ENCODE measurements around the gene MACF1.

The MACF1 gene

DNA sequence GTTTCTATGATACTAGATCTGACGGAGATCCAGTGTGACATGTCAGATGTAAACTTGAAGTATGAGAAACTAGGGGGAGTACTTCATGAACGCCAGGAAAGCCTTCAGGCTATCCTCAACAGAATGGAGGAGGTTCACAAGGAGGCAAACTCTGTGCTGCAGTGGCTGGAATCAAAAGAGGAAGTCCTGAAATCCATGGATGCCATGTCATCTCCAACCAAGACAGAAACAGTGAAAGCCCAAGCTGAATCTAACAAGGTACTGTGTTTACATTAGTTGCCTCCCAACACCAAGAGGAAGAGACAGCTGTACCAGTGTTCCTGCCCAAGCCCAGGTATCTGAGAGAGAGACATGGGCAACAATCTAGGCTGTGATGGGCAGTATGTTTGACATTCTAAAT, 174.7 kb downstream of the MACF1 start:
- Mint-ChIP-seq H3K36me3 (ENCODE audit: low read depth) (peaks cover 48% of the 10 kb centered on the region), H3K27me3 (no peaks in the 10 kb centered on the region)

DNA sequence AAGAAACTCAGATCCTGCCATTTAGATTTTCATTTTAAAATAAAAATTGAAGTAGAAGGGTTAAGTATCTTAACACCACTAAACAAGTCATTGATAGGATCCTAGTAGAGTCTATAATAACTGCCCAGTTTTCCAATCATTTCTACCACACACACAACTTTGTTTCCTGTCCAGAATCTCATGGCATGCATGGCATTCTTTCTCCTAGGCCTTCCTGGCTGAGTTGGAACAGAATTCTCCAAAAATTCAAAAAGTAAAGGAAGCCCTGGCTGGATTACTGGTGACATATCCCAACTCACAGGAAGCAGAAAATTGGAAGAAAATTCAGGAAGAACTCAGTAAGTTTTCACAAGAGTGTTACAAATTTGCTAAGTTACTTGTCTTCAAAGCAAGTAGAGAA, 175.5 kb downstream of the MACF1 start:
- H3K27ac Mint-ChIP-seq = no peak overlapping the region
- H3K4me1 Mint-ChIP-seq (ENCODE audit: low read depth) = no peaks in the 10 kb centered on the region
- H3K4me3 Mint-ChIP-seq = no peak overlapping the region
- no peaks in the 10 kb centered on the region for H3K9me3 Mint-ChIP-seq
- H3K27me3 Mint-ChIP-seq = no peaks in the 10 kb centered on the region
- peaks cover 50% of the 10 kb centered on the region for H3K36me3 Mint-ChIP-seq (ENCODE audit: low read depth)

More for the DNA sequence above, 174.7 kb downstream of the MACF1 start:
- Mint-ChIP-seq H3K4me1 (ENCODE audit: low read depth) (no peaks in the 10 kb centered on the region), H3K4me3 (no peak overlapping the region), H3K9me3 (no peaks in the 10 kb centered on the region), H3K27ac (no peak overlapping the region)

GRCh38 chr1:39381839-39382238, 177.3 kb downstream of the MACF1 start:
- peaks cover 57% of the 10 kb centered on the region for H3K36me3 Mint-ChIP-seq (ENCODE audit: low read depth)
- H3K27me3 Mint-ChIP-seq = no peaks in the 10 kb centered on the region
- no peak overlapping the region for H3K27ac Mint-ChIP-seq
- no peaks in the 10 kb centered on the region for H3K9me3 Mint-ChIP-seq
- no peaks in the 10 kb centered on the region for H3K4me1 Mint-ChIP-seq (ENCODE audit: low read depth)
- H3K4me3 Mint-ChIP-seq = no peak overlapping the region

DNA sequence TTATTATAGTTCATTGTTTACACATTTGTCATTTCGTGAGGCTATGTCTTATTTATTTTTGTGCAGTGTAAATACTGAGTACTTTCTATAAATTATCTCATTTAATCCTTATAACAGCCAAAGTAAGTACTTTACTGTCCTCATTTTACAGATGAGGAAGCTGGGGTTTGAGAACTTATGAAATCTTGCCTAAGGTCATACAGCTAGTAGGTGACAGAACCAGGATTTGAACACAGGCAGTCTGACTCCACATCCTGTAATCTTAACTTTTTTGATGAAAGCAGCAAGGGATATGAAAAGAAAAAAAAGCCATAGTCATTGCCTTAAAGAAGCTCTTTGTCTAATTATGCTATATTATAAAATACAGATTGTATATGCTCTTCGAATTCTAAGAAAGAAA, 179.8 kb downstream of the MACF1 start:
- Mint-ChIP-seq H3K4me3 (no peak overlapping the region), H3K27me3 (no peaks in the 10 kb centered on the region), H3K4me1 (ENCODE audit: low read depth) (no peaks in the 10 kb centered on the region), H3K27ac (no peak overlapping the region), H3K36me3 (ENCODE audit: low read depth) (peaks cover 60% of the 10 kb centered on the region), H3K9me3 (no peaks in the 10 kb centered on the region)

DNA sequence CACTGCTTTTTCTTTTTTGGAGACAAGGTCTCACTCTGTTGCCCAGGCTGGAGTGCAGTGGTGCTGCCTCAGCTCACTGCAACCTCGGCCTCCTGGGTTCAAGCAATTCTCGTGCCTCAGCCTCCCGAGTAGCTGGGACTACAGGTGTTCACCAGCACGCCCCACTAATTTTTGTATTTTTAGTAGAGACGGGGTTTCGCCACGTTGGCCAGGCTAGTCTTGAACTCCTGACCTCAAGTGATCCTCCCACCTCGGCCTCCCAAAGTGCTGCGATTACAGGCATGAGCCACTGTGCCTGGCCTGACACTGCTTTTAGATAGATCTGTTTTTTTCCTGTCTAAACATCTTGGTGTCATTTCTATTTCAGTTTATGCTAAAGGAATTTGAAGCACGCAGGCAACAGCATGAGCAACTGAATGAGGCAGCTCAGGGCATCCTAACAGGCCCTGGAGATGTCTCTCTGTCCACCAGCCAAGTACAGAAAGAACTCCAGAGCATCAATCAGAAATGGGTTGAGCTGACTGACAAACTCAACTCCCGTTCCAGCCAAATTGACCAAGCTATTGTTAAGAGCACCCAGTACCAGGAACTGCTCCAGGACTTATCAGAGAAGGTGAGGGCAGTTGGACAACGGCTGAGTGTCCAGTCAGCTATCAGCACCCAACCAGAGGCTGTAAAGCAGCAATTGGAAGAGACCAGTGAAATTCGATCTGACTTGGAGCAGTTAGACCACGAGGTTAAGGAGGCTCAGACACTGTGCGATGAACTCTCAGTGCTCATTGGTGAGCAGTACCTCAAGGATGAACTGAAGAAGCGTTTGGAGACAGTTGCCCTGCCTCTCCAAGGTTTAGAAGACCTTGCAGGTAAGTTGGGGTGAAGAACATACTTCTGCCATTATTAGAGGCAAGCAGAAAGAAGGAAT, 180.8 kb downstream of the MACF1 start:
- peaks cover 53% of the 10 kb centered on the region for H3K36me3 Mint-ChIP-seq (ENCODE audit: low read depth)
- no peaks in the 10 kb centered on the region for H3K9me3 Mint-ChIP-seq
- H3K4me1 Mint-ChIP-seq (ENCODE audit: low read depth) = no peaks in the 10 kb centered on the region
- no peak overlapping the region for H3K4me3 Mint-ChIP-seq
- H3K27ac Mint-ChIP-seq = peak overlapping the region; percentile 5
- H3K27me3 Mint-ChIP-seq = no peaks in the 10 kb centered on the region

DNA sequence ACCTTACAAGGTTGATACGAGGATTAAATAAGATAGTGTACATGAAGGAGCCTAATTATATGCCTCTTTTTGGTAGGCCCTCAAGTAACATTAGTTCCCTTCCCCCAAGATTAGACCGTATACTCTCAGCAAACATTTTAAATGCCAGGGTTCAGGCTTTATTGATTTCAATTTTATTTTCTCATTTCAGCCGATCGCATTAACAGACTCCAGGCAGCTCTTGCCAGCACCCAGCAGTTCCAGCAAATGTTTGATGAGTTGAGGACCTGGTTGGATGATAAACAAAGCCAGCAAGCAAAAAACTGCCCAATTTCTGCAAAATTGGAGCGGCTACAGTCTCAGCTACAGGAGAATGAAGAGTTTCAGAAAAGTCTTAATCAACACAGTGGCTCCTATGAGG, 182.5 kb downstream of the MACF1 start:
- no peaks in the 10 kb centered on the region for H3K27me3 Mint-ChIP-seq
- H3K36me3 Mint-ChIP-seq (ENCODE audit: low read depth) = peaks cover 61% of the 10 kb centered on the region
- H3K4me1 Mint-ChIP-seq (ENCODE audit: low read depth) = peaks cover 10% of the 10 kb centered on the region
- H3K27ac Mint-ChIP-seq = no peak overlapping the region
- no peak overlapping the region for H3K4me3 Mint-ChIP-seq
- no peaks in the 10 kb centered on the region for H3K9me3 Mint-ChIP-seq

GRCh38 chr1:39387452-39387851, 183.0 kb downstream of the MACF1 start:
- Mint-ChIP-seq H3K9me3 (no peaks in the 10 kb centered on the region), H3K4me1 (ENCODE audit: low read depth) (peaks cover 15% of the 10 kb centered on the region), H3K27ac (no peak overlapping the region), H3K27me3 (no peaks in the 10 kb centered on the region), H3K4me3 (no peak overlapping the region), H3K36me3 (ENCODE audit: low read depth) (peaks cover 63% of the 10 kb centered on the region)

GRCh38 chr1:39391691-39392679, 187.5 kb downstream of the MACF1 start:
- peaks cover 41% of the 10 kb centered on the region for H3K36me3 Mint-ChIP-seq (ENCODE audit: low read depth)
- no peak overlapping the region for H3K4me3 Mint-ChIP-seq
- H3K27me3 Mint-ChIP-seq = no peaks in the 10 kb centered on the region
- no peaks in the 10 kb centered on the region for H3K9me3 Mint-ChIP-seq
- H3K27ac Mint-ChIP-seq = peak overlapping the region; percentile 47
- H3K4me1 Mint-ChIP-seq (ENCODE audit: low read depth) = peaks cover 59% of the 10 kb centered on the region

GRCh38 chr1:39392851-39393573, 188.5 kb downstream of the MACF1 start:
- H3K36me3 Mint-ChIP-seq (ENCODE audit: low read depth) = peaks cover 31% of the 10 kb centered on the region
- H3K4me1 Mint-ChIP-seq (ENCODE audit: low read depth) = peaks cover 67% of the 10 kb centered on the region
- no peak overlapping the region for H3K27ac Mint-ChIP-seq
- H3K4me3 Mint-ChIP-seq = no peak overlapping the region
- no peaks in the 10 kb centered on the region for H3K9me3 Mint-ChIP-seq
- H3K27me3 Mint-ChIP-seq = no peaks in the 10 kb centered on the region

DNA sequence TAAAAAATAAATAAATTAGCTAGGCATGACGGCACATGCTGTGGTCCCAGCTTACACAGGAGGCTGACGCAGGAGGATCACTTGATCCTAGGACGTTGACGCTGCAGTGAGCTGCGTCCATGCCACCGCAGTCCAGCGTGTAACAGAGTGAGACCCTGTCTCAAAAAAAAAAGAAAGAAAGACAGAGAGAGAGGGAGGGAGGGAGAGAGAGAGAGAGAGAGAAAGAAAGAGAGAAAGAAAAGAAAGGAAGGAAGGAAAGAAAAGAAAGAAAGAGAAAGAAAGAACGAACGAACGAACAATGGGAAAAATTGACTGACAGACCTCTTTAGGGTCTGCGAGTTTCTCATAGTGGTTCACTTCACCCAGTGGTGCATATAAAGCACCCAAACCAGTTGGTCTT, 189.2 kb downstream of the MACF1 start:
- H3K27me3 Mint-ChIP-seq = no peaks in the 10 kb centered on the region
- H3K27ac Mint-ChIP-seq = no peak overlapping the region
- no peaks in the 10 kb centered on the region for H3K9me3 Mint-ChIP-seq
- H3K4me1 Mint-ChIP-seq (ENCODE audit: low read depth) = peaks cover 73% of the 10 kb centered on the region
- no peak overlapping the region for H3K4me3 Mint-ChIP-seq
- H3K36me3 Mint-ChIP-seq (ENCODE audit: low read depth) = peaks cover 27% of the 10 kb centered on the region

DNA sequence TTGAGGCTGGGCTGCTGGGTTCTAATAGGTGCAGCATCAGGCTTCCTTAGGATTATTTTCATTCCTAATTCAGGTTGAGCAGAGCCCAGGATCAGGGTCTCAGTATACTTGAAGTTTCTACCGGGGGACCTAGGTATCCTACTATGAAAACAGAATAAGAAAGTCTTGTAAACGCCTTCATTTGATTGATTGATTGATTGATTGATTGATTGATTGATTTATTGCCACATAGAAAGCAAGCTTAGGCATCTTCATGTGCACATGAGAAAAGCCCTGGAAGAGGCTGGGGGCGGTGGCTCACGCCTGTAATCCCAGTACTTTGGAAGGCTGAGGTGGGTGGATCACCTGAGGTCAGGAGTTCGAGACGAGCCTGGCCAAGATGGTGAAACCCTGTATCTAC, 189.6 kb downstream of the MACF1 start:
- peaks cover 27% of the 10 kb centered on the region for H3K36me3 Mint-ChIP-seq (ENCODE audit: low read depth)
- peaks cover 77% of the 10 kb centered on the region for H3K4me1 Mint-ChIP-seq (ENCODE audit: low read depth)
- H3K9me3 Mint-ChIP-seq = no peaks in the 10 kb centered on the region
- no peak overlapping the region for H3K4me3 Mint-ChIP-seq
- H3K27ac Mint-ChIP-seq = no peak overlapping the region
- H3K27me3 Mint-ChIP-seq = no peaks in the 10 kb centered on the region

- H3K27me3 Mint-ChIP-seq = no peaks in the 10 kb centered on the region
- H3K36me3 Mint-ChIP-seq (ENCODE audit: low read depth) = peaks cover 27% of the 10 kb centered on the region
- no peaks in the 10 kb centered on the region for H3K9me3 Mint-ChIP-seq
- peaks cover 80% of the 10 kb centered on the region for H3K4me1 Mint-ChIP-seq (ENCODE audit: low read depth)
- H3K4me3 Mint-ChIP-seq = no peak overlapping the region
- no peak overlapping the region for H3K27ac Mint-ChIP-seq
Measured at GRCh38 chr1:39394598-39394997, 190.1 kb downstream of the MACF1 start.

DNA sequence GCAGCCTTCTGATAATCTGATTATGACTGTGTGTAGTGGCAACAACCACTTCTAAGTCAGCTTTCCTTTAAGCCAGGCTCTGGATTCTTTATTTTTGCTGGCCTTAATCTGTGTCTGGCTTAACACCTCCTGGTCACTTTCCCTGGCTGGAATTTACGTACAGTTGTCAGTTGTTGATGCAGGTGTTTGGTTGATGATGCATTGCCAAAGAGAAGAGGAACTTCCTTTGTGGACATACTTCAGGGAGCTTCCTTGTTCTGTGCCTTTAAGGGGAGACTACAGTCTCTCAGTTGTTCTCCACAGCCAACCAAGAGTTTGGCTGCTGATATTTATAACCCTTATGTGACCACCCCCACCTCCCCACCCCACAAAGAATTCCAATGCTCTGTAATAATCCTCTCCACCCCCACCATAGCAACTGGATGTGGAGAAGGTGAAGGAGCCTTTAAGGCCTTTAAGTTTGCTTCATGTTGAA, 190.9 kb downstream of the MACF1 start:
- H3K36me3 Mint-ChIP-seq (ENCODE audit: low read depth) = peaks cover 24% of the 10 kb centered on the region
- H3K9me3 Mint-ChIP-seq = no peaks in the 10 kb centered on the region
- H3K27ac Mint-ChIP-seq = no peak overlapping the region
- peaks cover 85% of the 10 kb centered on the region for H3K4me1 Mint-ChIP-seq (ENCODE audit: low read depth)
- no peak overlapping the region for H3K4me3 Mint-ChIP-seq
- H3K27me3 Mint-ChIP-seq = no peaks in the 10 kb centered on the region

DNA sequence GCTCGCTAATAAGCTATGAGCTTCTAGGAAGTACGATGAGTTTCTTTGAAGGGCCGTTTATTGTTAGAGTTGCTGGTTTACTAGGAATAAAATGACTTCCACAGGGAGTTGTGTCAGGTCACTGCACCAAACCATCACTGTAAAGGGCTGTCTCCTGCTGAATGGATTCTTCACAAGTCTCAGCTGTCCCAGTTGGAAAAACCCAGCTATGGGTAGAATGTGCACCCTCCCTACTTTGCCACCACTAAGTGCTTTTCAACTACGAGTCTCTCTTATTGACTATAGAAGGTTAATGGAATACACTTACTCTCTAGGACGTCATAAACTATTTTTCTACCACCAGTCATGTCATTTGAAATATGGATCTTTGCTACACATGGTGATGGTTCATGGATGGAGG, 192.2 kb downstream of the MACF1 start:
- no peak overlapping the region for H3K27ac Mint-ChIP-seq
- H3K36me3 Mint-ChIP-seq (ENCODE audit: low read depth) = peaks cover 14% of the 10 kb centered on the region
- H3K27me3 Mint-ChIP-seq = no peaks in the 10 kb centered on the region
- no peak overlapping the region for H3K4me3 Mint-ChIP-seq
- no peaks in the 10 kb centered on the region for H3K9me3 Mint-ChIP-seq
- H3K4me1 Mint-ChIP-seq (ENCODE audit: low read depth) = peaks cover 78% of the 10 kb centered on the region

Data from stimulated activated naive CD8-positive, alpha-beta T cell treated with anti-CD3 and anti-CD28 coated beads, Interleukin-15, Interleukin-2, amounts not matched to agents 100 ng/mL and 50 ng/mL, for 24 hours (primary cell).